Urothelium cell line (cell line): Measurements from ENCODE around the gene RHBDD1.
"Not testable (repeated sequence)": the region's sequence is repeated elsewhere in the genome, so short reads cannot be mapped to it uniquely, and the experiment has no call there.

ENCODE experiments used
- DNase-seq: peaks from one replicate; pipeline ENCODE4 v3.0.0; 2011; ENCODE audit warnings: low spot score, mixed read lengths
- FAIRE-seq: peaks from 2 replicates; lab custom pipeline; 2011; peaks lifted over from hg19 to GRCh38; lab: Jason Lieb, UNC

RHBDD1 gene

DNA sequence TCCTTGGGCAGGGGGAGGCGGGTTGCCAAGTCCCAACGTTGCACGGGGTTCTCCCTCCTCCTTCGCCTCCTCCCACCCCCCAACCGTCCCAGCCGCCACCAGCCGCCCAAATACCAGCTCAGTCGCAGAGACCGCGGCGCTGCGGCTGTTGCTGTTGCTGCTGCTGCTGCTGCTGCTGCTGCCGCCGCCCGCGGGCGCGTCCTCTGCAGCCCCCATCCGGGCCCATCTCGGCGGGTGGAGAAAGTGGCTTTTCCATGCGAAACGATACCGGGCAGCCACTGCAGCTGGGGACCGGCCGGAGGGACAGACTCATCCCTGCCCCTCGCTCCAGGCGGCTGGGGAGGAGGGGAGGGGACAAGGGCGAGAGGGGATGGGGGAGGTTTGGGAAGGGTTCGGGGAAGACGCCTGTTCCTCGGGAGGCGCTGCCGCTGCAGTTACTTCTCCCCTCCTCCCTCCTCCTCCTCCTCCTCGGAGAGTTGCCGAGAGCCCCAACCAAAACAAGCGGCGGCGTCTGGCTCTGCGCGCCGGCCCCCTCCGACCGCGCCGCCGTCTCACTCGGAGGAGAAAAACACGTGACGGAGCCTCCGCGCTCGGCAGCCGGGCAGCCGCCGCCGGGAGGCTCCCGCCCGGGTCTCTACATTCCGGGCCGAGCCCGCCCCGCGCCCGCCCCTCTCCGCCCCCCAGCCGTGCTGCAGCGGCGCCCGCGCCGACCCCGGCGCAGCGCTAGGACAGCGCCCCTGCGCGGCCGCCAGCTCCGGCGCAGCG, 36.5 kb upstream of the RHBDD1 start, which contains the start of gene IRS1:
TSS of gene IRS1 (minus strand) at position 610 of the 765 bp plus-strand sequence. CDS start 1,082 bp downstream, outside the sequence.
- DNase-seq (peak; percentile 80), FAIRE-seq (no peak)

GRCh38 chr2:226799976-226800940, 35.6 kb upstream of the RHBDD1 start:
- DNase-seq, result no peak
- FAIRE-seq, result no peak

GRCh38 chr2:226800941-226801784, 34.7 kb upstream of the RHBDD1 start:
- DNase-seq, result peak; percentile 92
- FAIRE-seq, result peak; percentile 93

DNA sequence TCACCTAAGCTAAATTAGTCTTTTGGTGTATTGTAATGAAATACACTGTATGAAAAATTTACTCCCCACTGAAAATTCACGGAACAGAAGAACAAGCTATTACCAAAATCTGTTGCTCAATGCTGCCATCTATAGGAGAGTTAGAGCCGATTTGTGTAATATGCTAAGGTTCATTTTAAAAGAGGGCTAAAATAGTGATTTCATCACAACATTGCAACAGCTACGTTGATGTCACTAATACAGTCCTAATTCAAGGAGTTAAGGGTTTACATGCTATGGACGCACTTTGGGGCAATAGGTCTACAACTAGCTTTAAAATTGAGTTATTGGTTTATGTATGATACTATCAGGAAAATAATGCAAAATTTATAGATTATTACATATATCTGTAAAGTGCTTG, 33.3 kb upstream of the RHBDD1 start:
- DNase-seq (no peak), FAIRE-seq (no peak)

- DNase-seq, result no peak
- FAIRE-seq, result no peak
These were observed 32.4 kb upstream of the RHBDD1 start for GRCh38 chr2:226803410-226803809.

- DNase-seq (no peak), FAIRE-seq (no peak)
These were observed 22.6 kb upstream of the RHBDD1 start for GRCh38 chr2:226813148-226813701.

DNA sequence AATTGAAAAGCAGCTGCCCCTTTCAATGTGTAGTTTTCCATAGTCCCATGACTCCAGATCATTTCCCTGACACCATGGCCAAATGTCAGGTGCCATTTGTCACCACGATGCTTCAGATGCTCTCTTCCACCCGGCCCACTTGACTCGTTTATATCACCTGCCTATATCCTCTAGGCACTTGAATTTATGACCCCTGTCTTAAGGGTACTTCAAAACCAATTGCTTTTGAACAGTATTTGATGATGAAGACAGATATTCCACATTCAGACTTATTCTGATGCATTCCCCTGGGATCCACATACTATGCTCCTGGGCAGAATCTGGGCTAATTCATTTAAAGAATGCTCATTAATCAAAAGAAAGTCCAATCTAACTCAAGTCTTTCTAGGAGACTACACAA, 16.9 kb upstream of the RHBDD1 start:
- no peak for FAIRE-seq
- no peak for DNase-seq

DNA sequence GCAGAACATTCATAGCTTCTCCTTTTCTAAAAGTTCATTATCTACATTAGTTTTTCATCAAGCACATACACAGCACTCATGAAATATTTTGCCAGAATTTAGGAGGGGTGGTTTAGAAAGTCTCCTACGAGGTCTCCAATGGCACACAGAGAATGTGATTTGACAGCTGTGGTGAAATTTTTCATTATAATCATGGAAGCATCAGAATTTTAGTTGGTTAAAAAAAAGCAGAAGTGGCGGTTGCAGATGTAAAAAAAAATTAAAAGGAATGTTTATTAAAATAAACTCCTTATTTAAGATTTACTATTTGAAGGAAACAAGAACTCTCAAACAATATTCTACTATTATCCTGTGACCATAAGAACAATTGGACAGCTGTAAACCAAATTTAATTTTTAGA, 10.8 kb upstream of the RHBDD1 start:
- DNase-seq, result no peak
- no peak for FAIRE-seq

DNA sequence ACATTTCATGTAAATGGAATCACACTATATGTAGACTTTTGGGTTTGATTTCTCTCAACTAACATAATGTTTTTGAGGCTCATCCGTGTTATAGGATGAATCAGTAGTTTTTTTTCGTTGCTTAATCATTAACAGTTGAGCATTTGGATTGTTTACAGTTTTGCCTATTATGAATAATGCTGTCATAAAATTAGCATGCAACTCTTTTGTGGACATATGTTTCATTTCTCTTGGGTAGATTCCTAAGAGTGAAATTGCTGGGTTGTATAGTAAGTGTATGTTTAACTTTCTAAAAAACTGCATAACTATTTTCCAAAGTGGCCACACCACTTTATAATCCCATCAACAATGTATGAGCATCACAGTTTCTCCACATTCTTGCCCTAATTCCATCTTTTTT, 7.7 kb upstream of the RHBDD1 start:
- DNase-seq (no peak), FAIRE-seq (no peak)

- no peak for DNase-seq
- no peak for FAIRE-seq
These were observed 5.9 kb upstream of the RHBDD1 start for GRCh38 chr2:226829721-226830631.

DNA sequence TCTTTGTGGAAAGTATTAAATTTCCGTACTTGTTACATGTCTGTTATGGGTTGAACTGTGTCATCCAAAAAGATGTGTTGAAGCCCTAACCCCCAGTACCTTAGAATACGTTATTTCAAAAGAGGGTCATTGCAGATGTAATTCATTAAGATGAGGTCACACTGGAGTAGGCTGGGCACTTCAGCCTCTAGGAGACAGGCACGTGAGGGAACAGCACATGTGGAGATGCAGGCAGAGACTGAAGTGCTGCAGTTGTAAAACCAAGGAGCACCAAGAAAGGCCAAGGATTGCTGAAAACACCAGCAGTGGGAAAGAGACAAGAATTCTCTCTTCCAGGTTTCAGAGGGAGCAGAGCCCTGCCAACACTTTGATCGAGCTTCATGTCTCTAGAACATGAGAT, 4.6 kb upstream of the RHBDD1 start:
- FAIRE-seq (no peak), DNase-seq (no peak)

DNA sequence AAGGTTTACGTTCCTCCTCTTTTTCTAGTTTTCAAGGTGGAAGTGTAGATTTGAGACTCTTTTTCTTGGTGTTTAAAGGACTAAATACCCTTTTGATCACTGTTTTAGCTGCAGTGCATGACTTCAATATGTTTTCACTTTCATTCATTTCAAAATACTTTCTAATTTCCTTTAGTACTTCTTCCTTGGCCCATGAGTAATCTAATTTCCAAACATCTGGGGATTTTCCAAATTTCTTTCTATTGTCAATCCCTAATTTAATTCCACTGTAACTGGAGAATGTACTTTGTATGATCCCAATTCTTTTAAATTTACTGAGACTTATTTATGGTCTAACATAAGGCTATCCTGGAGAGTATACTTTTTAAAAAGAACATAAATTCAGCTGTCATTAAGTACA, 3.8 kb upstream of the RHBDD1 start:
- FAIRE-seq, result no peak
- no peak for DNase-seq

DNA sequence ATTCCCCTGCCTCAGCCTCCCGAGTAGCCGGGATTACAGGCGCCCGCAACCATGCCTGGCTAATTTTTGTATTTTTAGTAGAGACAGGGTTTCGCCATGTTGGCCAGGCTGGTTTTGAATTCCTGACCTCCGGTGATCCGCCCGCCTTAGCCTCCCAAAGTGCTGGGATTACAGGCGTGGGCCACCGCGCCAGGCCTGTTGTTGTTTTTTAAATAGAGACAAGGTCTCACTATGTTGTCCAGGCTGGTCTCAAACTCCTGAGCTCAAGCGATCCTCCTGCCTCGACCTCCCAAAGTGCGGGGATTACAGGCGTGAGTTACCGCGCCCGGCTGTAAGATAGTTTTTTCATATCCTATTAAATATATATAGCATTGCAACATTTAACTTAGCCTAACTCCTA, 974 bp upstream of the RHBDD1 start:
- not testable (repeated sequence) for FAIRE-seq

GRCh38 chr2:226835420-226835795, 446 bp upstream of the RHBDD1 start:
- DNase-seq (peak; percentile 21), FAIRE-seq (no peak)

More for the DNA sequence above, 974 bp upstream of the RHBDD1 start:
- not testable (repeated sequence) for DNase-seq

DNA sequence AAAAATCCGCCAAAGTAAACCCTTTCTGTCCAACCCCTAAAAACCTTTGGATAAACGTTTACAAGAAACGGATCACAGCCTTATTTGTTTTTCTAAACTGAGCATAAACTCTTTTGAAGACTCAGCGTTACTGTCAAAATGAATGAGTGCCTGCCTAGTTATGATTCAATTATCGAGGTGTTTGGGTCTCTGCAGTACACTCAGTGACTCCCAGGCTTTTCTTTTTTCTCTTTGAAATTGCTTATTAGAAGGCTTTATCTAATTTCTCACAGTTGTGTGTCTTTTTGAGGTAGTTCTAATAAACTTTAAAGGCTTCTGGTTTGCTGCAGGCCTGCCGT, 663 bp downstream of the RHBDD1 start:
- DNase-seq (peak; percentile 5), FAIRE-seq (no peak)

DNA sequence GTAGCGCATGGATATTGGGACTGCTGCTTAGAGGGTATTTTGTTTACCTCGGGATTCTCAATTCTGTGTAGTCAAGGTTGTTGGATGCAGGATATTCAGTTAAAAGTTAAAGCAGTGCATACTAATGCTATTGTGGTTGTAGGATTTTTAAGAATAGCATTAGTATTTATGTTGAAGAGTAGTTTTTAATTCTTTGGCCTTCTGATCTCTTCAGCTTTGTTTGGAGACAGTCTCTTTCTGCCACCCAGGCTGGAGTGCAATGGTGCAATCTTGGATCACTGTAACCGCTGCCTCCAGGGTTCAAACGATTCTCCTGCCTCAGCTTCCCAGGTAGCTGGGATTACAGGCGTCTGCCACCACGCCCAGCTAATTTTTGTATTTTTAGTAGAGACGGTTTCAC, 1.5 kb downstream of the RHBDD1 start:
- DNase-seq (no peak), FAIRE-seq (no peak)

DNA sequence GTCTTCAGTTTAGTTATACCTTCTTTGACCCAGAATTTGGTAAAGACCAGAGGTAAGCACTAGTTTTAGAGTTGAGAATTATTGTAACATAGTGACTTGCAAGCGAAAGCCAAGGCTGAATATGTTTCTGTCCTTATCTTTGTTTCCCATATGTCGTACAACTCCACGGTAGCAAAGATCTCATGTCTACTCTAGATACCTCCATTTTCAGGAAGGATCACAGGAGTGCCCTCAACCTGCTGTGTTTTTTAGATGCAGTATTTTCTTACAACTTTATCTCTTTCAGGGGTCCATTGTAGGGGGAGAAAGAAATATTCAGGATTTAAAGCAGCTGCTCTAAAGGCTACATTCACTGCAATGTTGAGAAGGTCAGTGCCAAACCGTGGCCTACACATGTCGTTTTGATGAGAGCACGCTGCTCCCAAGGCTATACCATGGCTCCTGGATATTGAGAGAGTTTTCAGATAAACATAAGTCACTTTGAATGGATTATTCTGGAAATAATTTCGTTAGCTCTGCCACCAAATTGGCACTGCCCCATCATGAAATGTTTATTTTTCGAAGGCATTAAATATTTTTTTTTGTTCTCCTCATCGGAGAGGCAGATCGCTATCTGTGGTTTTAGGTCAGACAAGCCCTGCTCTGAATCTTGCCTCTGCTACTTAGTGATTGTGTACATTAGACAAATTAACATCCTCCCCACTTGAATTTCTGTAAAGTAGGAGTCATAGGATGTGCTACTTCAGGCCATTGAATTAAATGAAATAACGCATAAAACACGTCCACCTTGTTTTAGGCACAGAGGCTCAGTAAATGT, 2.1 kb downstream of the RHBDD1 start:
- FAIRE-seq, result no peak
- DNase-seq, result no peak

DNA sequence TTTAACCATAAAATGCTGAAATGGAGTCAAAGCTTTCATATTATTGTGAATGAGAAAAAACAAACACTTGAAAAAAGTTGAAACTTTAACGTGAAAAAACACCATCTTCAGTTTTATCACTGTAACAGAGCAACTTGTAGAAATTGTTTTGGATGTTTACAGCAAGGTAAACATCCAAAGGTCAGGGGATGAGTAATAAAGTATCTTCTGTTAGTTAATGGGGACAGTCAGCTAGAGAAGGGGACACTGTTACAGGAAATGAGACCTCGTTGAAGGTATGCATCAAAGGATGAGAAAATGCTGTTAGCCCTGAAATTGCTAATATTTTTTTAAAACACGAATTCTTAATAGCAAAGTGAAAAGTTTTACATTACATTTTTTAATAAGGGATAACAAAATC, 2.9 kb downstream of the RHBDD1 start:
- DNase-seq (no peak), FAIRE-seq (no peak)

- no peak for DNase-seq
These were observed 3.3 kb downstream of the RHBDD1 start for GRCh38 chr2:226839161-226839560.

More at GRCh38 chr2:226839161-226839560, 3.3 kb downstream of the RHBDD1 start:
- FAIRE-seq, result no peak
